Left kidney (tissue), 2 donors: ENCODE data around the gene EBNA1BP2. TPM values are rescaled to one million over a fixed set of nuclear protein-coding genes. Genes with fewer than 3 reads are reported as not detected.
"Not testable (repeated sequence)": the region's sequence is repeated elsewhere in the genome, so short reads cannot be mapped to it uniquely, and the experiment has no call there.

Experiments
- DNase-seq: peaks from one replicate; pipeline ENCODE4 v3.0.0-alpha.2; 2013
- polyA plus RNA-seq: library from polyadenylated mRNA; unstranded; fragments of 120-200 nt; gene quantifications from one replicate; pipeline ENCODE4 v1.2.1, GENCODE V29; 2013; ENCODE audit not compliant: insufficient read length

Gene EBNA1BP2
- polyA plus RNA-seq, 1 donor = 77.5 TPM

DNA sequence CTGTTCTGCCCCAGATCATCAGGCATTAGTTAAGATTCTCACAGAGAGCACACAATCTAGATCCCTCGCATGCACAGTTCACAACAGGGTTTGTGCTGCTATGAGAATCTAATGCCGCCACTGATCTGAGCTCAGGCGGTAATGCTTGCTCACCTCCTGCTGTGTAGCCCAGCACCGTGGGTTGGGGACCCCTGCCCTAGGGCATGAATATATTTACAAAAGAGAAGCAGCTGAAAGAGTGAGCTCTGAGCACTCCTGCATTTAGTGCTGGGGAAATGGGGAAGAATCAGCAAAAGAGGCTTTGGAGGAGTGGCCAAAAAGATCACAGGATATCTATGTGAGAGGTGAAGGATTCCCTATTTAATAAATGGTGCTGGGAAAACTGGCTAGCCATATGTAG, 5.6 kb upstream of the EBNA1BP2 start:
- DNase-seq = no peak

DNA sequence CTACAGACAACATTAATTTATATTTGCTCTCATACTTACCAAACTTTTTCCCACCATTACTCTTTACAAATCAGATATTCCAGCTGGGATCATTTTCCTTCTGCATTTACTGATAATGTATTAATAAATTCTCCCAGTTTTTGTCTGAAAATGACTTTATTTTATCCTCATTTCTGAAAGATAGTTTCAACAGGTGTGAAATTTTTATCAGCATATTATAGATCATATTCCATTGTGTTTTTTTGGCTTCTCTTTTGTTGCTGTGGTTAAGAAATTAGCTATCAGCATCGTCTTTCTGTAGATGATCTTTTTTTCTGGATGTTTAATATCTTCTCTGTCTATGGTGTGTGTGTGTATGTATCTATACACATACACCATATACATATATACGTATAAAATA, 2.8 kb upstream of the EBNA1BP2 start:
- DNase-seq = no peak

DNA sequence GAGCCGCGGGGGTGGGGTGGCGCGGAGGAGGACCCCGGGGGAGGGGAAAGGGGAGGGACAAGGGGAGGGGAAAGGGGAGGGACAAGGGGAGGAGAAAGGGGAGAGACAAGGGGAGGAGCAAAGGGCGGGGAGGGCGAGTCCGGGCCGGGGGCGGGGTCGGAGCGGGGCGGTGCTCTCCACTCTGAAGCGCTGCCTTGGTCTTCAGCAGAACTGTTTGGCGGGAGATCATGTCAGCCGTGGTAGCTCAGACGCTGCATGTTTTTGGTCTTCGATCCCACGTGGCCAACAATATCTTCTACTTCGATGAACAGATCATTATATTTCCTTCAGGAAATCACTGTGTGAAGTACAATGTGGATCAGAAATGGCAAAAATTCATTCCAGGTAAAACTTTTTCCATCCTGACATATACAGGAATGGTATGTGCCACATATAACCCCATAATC, 460 bp upstream of the EBNA1BP2 start:
- peak; percentile 77 for DNase-seq

DNA sequence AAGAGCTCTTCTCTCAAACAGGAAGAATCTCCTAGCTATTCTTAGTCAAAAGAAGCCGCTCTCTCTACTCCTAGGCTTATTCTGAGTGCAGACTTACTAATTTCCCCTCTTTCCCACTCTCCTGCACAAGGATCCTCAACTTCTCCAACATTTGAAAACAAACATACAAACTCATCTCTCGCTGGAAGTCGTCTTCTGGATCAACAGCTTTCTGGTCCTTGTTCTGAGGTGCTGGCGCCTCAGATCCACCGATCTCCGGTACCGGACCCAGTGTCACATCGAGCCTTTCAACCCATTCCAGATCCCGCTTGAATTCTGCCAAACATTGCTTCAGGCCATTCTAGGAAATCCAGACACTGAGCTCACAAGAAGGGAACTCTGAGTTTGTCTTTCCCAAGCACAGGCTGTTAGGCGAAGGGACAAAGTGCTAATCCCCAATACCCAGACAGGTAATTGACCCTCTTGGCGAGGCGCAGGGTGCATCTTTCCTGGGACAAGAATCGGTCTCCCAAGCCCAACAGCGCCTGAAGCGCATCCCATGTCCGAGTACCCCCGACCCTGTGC, 696 bp downstream of the EBNA1BP2 start:
- DNase-seq = no peak

DNA sequence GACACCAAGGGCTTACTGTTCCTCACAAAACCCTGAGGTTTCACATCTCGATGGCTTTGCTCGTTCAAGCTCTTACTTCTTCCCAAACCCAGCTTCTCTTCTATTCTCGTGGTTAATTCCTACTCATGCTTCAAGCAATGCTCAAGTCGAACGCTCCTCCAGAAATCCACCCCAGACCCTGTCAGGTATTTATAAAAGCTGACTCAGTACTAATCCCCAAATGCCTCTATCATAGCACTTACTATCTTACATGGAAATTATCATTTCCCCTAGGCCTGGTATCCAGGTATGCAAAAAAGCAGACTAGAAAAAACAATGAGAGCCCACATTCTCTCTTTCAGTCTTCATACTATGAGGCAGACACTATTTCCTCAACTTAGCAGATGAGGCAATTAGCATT, 6.3 kb downstream of the EBNA1BP2 start:
- no peak for DNase-seq

DNA sequence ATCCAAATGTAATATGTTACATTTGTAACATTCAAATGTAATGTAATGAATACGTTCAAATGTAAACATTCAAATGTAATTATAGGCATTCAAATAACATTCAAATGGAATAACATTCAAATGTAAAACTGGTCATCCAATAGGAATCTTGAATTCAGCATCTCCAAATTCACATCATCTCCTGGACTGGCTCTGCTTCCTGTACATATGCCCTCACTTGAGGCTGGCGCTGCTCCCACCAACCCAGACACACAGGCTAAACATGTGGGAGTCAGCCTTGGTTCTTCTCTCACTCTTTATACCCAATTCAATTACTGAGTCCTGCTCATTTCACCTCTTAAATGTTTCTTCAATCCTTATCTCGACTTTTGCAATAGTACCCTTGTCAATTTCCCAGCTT, 6.9 kb downstream of the EBNA1BP2 start:
- DNase-seq = no peak

DNA sequence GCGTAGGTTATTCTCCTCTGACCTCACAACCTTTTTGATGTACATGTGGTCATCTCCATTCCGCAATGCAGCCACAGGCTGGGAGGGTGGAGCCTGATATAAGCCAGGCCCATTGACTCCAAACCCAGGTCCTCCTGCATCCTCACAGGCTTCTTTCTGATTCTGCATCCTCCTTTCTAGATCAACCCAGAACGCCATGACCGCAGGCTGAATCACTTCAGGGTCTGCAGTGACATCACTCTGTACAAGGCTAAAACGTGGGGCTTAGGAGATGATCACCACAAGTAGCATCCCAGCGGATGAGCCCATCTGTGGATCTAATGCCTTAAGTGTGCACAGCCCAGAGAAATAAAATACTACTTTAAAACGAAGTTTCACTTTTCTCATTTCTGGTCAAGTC, 16.1 kb downstream of the EBNA1BP2 start:
- no peak for DNase-seq

DNA sequence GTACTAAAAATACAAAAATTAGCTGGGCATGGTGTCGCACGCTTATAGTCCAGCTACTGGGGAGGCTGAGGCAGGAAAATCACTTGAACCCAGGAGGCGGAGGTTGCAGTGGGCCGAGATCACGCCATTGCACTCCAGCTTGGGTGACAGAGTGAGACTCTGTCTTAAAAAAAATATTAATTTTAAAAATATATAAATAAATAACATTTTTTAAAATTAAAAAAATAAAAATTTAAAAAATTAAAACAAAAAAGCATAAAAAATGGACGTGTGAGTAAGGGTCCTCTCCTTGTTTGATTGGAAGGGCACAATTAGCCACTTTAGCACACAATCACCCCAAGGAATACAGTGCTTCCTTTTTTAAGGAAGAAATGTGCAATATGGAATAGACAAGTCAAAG, 18.6 kb downstream of the EBNA1BP2 start:
- no peak for DNase-seq

DNA sequence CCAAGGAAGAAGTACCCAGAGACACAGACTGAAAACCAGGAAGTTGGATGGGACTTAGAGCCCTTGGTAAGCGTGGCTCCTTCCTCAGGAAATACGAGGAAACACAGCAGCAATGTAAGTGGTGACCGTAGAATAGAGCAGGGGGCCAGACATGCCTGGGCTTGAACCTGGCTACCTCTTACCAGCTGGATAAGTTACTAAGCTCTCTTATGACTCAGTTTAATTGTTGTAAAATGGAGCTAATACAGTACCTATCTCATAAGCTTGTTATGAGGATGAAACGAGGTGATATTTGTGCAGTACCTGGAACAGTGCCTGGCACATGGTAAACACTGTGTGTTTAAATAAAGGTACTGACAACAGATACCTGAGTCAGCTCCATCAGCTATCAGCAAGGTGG, 19.2 kb downstream of the EBNA1BP2 start:
- no peak for DNase-seq

DNA sequence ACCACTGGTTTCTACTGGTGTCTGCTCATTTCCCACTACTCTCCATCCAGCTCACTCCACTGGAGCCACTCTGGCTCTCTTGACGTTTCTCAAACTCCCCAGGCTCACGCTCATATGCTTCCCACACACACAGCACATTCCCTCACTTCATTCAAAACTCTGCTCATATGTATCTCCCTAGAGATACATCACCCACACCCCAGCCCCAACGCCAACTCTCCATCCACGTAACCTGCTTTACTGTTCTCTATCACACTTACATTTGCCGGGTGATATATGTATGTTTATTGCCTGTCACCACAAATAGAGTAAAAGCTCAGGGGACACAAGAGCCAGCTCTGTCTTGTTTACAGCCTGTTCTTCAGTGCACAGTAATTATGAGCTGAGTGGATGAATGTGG, 22.2 kb downstream of the EBNA1BP2 start:
- DNase-seq = no peak

DNA sequence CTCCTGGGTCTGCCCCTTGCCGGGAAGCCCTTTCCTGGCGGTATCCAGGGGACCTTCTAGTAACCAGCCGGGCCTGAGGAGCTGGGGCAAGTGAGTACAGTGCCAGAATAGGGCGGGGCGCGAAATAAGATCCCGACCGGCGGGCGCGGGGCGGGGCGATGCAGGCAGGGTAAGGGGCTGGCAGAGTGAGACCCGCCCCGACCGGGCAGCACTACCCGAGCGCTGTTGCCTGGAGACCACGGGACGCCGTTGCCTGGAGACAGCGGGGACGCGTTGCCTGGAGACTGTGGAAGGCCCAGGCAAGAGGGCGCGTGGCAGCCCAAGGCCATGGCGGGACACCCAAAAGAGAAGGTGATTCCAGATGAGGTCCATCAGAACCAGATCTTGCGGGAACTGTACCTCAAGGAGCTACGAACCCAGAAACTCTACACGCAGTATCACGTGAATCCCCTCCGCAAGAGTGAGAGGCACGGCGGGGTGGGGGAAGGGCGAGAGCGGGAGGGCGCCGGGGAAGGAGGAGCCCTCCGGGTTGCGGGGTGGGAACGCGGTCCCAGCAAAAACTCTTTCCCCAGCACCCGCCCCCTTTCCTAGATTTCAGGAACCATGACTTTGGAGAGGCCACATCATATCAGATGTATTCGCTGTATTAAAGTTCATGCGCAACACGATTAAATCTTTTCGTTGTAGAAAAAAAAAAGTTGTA, 24.3 kb downstream of the EBNA1BP2 start:
- peak; percentile 88 for DNase-seq

DNA sequence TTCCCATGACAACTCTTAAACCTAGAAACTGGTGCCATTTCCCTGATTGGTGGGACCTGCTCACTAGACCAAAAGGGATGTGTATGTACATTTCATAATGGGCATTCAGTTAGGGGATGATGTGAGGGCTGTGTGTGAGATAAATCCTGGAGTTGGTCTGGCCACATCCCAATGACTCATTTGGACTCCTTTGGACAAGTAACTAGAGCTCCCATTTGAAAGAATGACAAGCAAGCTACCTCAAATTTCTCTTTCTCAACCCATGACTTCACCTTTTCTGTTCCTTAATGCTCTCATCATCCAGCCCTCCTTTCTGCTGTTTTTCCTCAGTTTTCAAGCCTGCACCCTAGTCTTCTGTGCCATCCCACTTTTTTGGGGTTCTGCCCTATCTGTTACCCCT, 27.9 kb downstream of the EBNA1BP2 start:
- DNase-seq = no peak

DNA sequence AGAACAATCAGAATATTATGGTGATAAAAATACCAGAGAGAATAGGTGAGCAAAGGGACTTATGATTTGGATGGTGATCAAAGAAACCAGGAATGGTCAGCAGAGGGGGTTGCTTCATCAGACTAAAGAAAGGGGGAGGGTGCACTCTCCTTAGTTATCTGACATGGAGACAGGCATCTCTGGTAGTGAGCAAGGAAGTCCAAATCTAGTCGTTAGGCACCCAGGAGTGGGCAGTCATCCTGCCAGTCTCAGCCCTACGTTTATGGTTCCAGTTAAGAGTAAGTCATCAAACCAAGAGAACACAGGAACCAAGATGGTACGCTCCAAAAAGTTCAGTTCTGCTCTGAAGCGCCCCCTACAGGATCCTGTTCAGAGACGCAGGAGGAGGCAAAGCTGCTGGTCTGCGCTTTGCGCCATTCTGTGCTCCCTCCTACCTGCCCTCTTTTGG, 28.6 kb downstream of the EBNA1BP2 start:
- no peak for DNase-seq

DNA sequence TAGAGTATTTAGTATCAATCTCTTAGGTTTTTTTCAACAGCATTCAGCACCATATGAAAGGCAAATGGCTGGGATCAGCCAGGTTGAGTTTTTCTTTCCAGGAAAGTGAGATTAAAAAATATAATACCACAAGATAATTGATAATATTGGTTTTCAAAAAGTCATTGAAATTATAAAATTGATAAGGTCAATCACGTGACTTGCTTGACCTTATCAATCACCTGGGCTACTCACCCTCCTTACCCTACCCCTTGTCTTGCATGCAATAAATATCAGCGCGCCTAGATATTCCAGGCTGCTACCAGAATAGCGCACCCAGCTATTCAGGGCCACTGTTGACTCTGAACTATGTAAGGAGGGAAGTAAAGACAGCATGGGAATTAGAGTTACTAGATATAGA, 31.5 kb downstream of the EBNA1BP2 start:
- DNase-seq = no peak

DNA sequence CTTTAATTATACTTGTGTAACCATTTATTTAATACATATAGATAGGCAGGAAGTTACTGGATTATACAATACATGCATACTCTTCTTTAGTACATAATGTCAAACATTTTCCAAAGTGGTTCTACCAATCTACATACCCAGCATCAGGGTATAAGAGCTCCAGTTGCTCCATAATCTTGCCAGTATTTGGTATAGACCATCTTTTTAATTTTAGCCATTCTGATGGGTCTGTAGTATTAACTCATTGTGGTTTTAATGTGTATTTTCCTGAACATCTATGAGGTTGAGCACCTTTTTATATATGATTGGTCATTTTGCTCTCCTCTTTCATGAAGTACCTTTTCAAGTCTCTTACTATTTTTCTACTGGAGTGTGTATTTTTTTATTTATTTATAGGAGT, 32.1 kb downstream of the EBNA1BP2 start:
- no peak for DNase-seq

DNA sequence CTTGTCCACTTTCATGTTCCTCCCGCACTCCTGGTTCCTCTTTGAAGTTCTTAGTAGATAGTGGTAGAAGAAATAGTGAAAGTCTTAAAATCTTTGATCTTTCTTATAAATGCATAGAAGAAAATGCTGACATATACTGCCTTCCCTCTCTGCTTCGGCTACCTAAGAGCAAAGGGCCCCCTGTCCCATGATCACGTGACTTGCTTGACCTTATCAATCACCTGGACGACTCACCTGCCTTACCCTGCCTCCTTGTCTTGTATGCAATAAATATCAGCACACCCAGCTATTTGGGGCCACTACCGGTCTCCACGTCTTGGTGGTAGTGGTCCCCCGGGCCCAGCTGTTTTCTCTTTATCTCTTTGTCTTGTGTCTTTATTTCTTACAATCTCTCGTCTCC, 32.8 kb downstream of the EBNA1BP2 start:
- DNase-seq = not testable (repeated sequence)

DNA sequence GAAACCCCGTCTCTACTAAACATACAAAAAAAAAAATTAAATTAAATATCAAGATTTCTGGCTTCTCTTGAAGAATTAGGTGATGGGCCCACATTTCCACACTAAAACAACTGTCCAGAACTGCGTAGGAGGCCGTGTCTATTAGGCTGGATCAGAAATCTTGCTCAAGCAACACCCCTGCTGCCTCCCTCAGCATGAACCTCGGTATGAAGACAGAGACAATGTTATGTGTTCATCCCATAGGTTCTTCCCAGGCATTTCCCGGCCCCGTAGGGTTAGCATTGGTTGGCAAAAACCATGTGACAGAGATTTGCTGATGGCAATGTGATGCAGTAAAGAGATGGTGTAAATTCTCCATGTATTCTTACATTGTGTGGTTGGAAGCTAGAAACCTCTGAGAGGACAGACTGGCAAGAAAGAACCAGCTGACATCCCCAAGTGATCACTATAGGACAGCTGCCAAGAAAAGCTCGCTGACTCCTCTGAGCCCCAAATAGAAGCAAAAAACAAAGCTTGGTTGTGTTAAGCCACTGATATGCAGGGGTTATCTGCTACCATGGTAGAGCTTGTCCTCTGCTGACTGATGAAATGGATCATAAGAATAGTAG, 34.5 kb downstream of the EBNA1BP2 start:
- DNase-seq = no peak

DNA sequence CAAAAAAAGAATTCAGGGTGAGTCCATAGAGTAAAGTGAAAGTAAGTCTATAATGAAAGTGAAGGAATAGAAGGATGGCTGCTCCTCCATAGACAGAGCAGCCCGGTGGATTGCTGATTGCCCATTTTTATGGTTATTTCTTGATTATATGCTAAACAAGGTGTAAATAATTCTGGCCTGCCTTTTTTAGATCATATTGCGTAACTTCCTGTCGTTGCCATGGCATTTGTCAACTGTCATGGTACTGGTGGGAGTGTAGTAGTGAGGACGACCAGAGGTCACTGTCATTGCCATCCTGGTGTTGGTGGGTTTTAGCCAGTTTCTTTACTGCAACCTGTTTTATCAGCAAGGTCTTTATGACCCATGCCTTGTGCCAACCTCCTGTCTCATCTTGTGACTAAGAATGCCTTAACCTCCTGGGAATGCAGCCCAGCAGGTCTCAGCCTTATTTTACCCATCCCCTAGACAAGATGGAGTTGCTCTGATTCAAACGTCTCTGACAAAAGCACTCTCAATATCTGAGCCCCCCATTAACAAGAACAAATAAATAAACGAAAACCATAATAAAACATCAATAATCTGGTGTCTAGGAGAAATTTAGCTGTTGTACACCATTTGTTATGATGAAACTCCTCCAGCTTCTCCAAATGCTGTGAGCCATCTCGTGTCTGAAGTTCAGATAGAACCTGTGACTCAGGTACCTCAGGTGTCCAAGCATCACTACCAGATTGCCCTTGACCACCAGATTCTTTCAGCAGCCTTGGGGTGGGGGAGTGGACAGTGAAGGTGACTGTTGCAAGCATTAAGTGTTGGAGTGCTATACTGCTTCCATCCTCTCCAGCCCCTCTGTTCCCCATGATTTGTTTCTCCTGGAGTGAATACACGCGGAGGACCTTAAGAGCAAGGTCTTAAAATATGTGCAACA, 36.0 kb downstream of the EBNA1BP2 start:
- no peak for DNase-seq

DNA sequence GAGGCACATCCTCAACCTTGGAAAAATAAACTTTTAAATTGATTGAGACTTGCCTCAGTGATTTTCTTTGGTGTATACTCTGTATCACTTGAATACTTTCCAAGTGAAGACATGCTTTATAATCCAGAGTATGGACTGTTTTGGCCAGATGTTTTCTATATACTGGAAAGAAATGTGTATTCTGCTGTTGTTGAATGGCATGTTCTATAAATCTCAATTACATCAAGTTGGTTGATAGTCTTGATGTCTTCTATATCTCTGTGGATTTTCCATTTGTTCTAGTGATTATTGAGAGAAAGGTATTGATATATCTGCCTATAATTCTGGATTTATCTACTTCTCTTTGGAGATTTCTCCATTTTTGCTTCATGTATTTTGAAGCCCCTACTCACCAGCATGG, 37.5 kb downstream of the EBNA1BP2 start:
- DNase-seq = no peak

DNA sequence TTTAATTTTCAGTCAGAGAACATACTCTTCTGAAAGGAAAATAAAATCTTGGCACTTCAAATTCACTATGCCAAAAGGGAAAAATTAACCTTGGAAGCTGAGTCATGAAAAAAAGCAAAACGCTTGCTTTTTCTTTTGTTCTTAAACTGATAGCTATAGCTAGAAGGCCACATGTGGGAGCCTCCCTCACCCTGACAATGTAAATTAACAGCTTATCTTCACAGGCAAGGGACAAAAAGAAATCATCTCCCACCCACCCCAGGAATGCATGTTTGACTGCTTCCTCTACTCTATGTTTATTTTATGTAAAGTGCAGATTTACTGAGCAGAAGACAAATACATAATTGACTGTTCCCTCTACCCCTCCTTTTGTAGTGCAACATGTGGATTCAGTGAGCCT, 38.0 kb downstream of the EBNA1BP2 start:
- no peak for DNase-seq

DNA sequence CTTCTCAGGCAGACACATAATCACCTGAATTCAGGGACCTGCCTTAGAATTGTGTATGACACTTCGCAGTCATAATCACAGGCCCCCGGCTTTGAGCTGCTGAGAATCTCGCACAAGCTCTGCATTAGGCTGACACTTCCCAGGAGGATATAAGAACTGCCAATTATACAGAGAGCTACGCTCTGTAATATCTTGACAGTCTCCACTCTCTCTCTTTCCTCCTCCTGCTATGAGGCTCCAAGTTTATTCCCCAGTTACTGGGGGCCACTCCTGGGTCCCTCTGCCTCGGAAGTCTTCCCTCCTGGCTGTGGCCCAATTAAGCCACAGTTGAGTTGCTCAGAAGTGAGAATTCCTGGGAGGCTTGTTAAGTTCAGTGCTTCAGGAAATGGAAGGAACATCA, 42.7 kb downstream of the EBNA1BP2 start:
- DNase-seq = no peak

DNA sequence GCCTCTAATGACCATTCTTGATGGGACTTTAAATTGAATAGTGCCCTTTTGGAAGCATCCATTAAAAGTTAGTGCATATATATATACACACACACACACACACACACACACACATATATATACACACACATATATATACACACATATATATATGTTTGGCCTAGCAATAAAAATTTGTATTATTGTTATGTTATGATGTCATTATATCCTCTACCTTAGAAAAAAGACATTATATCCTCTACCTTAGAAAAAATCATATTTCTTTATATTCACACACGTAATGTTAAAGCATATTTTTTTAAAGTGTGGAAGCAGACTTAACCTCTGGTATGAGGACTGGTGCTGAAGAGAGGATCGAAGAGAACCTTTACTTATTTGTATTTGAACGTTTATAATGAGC, 43.3 kb downstream of the EBNA1BP2 start:
- no peak for DNase-seq

DNA sequence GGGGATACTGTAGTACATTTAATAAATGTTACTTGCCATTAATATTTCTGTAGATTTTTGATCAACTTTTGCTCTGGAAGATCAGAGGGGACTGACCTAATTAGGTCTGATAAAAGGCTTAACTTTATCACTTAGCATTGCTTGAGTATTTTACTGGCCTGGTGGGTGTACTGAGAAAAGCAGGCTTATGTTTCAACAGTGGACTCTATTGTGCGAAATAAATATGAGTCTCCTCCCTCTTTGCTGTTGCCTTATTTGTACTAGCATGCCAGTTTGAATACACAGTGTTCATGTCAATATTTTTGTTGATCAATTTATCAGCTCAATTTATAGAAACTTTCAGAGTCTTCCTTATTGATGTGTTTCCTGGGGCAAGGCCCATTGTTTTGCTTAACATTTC, 49.1 kb downstream of the EBNA1BP2 start:
- no peak for DNase-seq
